ENCODE measurements around the gene FAM20A. TPM values are rescaled to one million over a fixed set of nuclear protein-coding genes. Genes with fewer than 3 reads are reported as not detected.

Gene FAM20A
- total and polyA plus RNA-seq, 2 donors (not counting 1 experiment from before 2014, with no cell fraction given), result not detected

DNA sequence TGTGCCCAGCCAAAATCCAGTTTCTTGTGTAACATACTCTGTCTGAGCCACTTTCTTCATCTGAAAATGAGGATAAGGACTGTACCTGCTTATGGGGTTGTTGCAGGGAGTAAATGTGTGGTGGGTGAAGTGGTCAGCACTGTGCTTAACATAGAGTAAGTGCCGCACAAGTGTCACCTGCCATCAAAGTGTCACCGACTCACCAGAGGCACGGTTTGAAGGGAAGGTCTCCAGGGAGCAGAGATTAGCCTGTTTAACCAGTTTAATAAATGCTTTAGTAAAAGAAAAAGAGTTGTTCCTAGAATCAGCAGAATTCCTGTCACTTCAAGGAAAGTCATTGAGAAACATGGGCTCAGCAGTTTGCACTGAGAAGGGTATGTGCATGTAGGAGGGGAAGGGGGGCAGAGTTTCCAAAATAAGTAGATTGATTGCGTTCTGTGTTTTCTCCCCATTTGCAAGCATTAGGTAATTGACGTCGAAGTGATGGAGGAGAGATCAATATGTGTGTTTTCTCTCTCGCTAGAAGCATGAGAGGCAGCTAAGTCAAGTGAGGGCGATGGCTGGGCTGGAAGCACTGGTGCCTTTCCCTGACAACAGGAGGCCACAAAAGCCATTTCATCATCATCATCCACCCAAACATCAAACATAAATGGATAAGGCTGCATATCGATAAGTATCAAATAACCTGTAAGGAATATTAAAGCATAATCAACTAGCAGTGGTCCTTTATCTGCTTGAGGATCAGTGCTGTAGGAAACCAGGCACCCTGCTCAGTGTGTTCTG is 19.1 kb downstream of the FAM20A start:
- Histone ChIP-seq H3K27ac (ENCODE audit: low read length in 2 of 2) (no peak overlapping the region), H2AFZ (ENCODE audit: insufficient read depth, low read depth, low read length, poor library complexity, severe bottlenecking) (no peak overlapping the region), H3K36me3 (replicated peaks in 1 of 2; ENCODE audit: control extremely low read depth in 1 of 2, control insufficient read depth in 1 of 2, extremely low read depth in 1 of 2, insufficient read depth in 2 of 2, low read length in 1 of 2) (no peaks in the 10 kb centered on the region), H3K4me3 (ENCODE audit: control extremely low read depth in 1 of 5, extremely low read depth in 1 of 5, insufficient read depth in 1 of 5, low read depth in 2 of 5, low read length in 4 of 5) (no peak overlapping the region), H3K4me1 (ENCODE audit: control insufficient read depth in 2 of 2, insufficient read depth in 2 of 2, low read length in 2 of 2) (no peaks in the 10 kb centered on the region), H3K4me2 (replicated peaks; ENCODE audit: low read depth, low read length, poor library complexity, severe bottlenecking) (no peak overlapping the region), H3K27me3 (replicated peaks in 1 of 4; ENCODE audit: control extremely low read depth in 1 of 4, control insufficient read depth in 3 of 4, insufficient read depth in 4 of 4, low read length in 3 of 4) (peaks cover 0 to 3% (median 0%) of the 10 kb centered on the region in 4 experiments), H3K79me2 (ENCODE audit: control insufficient read depth, insufficient read depth, low read length) (no peaks in the 10 kb centered on the region), H3K9me3 (ENCODE audit: control extremely low read depth in 1 of 3, control insufficient read depth in 2 of 3, insufficient read depth in 1 of 3, low read length in 2 of 3) (no peaks in the 10 kb centered on the region), H4K20me1 (ENCODE audit: control insufficient read depth, insufficient read depth, low read length, poor library complexity, severe bottlenecking) (no peaks in the 10 kb centered on the region), H3K9ac (ENCODE audit: low read length) (no peak overlapping the region)
- no peak overlapping the region for H3K27ac Mint-ChIP-seq
- intact Hi-C loops (cut with micrococcal nuclease), result no loop called here
- 92% methylated on average over 4 of the region's 9 CpGs for WGBS (ENCODE audit: insufficient coverage)
- POLR2A ChIA-PET, result no interaction called here
- H3K27me3 Mint-ChIP-seq, result peaks cover 26% of the 10 kb centered on the region
- CTCF ChIA-PET, result no interaction called here
- ATAC-seq (ENCODE audit: low read depth) (no peak), DNase-seq (no peak)
- H3K9me3 Mint-ChIP-seq (ENCODE audit: insufficient read depth), result no peaks in the 10 kb centered on the region
- H3K4me1 Mint-ChIP-seq, result no peaks in the 10 kb centered on the region
- TF ChIP-seq EZH2 (IDR thresholded peaks at IDR 0.05; ENCODE audit: borderline replicate concordance, insufficient read depth, low read depth, low read length, poor library complexity, severe bottlenecking), result no peak
- TF ChIP-seq, protein P1, sequence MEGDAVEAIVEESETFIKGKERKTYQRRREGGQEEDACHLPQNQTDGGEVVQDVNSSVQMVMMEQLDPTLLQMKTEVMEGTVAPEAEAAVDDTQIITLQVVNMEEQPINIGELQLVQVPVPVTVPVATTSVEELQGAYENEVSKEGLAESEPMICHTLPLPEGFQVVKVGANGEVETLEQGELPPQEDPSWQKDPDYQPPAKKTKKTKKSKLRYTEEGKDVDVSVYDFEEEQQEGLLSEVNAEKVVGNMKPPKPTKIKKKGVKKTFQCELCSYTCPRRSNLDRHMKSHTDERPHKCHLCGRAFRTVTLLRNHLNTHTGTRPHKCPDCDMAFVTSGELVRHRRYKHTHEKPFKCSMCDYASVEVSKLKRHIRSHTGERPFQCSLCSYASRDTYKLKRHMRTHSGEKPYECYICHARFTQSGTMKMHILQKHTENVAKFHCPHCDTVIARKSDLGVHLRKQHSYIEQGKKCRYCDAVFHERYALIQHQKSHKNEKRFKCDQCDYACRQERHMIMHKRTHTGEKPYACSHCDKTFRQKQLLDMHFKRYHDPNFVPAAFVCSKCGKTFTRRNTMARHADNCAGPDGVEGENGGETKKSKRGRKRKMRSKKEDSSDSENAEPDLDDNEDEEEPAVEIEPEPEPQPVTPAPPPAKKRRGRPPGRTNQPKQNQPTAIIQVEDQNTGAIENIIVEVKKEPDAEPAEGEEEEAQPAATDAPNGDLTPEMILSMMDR (IDR thresholded peaks at IDR 0.05), result no peak
- H3K4me3 Mint-ChIP-seq, result no peak overlapping the region

GRCh38 chr17:68580236-68580770 is 20.9 kb downstream of the FAM20A start:
- ATAC-seq (ENCODE audit: low read depth), result no peak
- POLR2A ChIA-PET, result no interaction called here
- Mint-ChIP-seq H3K9me3 (ENCODE audit: insufficient read depth) (no peaks in the 10 kb centered on the region), H3K4me3 (no peak overlapping the region), H3K27ac (no peak overlapping the region), H3K4me1 (no peaks in the 10 kb centered on the region), H3K27me3 (peaks cover 22% of the 10 kb centered on the region)
- DNase-seq, result no peak
- no peaks in the 10 kb centered on the region for H3K36me3 ChIP-seq (replicated peaks in 1 of 2; ENCODE audit: control extremely low read depth in 1 of 2, control insufficient read depth in 1 of 2, extremely low read depth in 1 of 2, insufficient read depth in 2 of 2, low read length in 1 of 2)
- CTCF ChIA-PET, result no interaction called here
- H3K27ac ChIP-seq (ENCODE audit: low read length in 2 of 2), result no peak overlapping the region
- intact Hi-C loops (cut with micrococcal nuclease), result no loop called here
- no peak for TF ChIP-seq EZH2 (IDR thresholded peaks at IDR 0.05; ENCODE audit: borderline replicate concordance, insufficient read depth, low read depth, low read length, poor library complexity, severe bottlenecking)
- TF ChIP-seq, protein P1 (IDR thresholded peaks at IDR 0.05), result no peak
- H3K79me2 ChIP-seq (ENCODE audit: control insufficient read depth, insufficient read depth, low read length), result no peaks in the 10 kb centered on the region
- 78% methylated on average over 6 of the region's 6 CpGs for WGBS (ENCODE audit: insufficient coverage)
- no peak overlapping the region for H3K9ac ChIP-seq (ENCODE audit: low read length)
- no peaks in the 10 kb centered on the region for H3K4me1 ChIP-seq (ENCODE audit: control insufficient read depth in 2 of 2, insufficient read depth in 2 of 2, low read length in 2 of 2)
- no peaks in the 10 kb centered on the region for H4K20me1 ChIP-seq (ENCODE audit: control insufficient read depth, insufficient read depth, low read length, poor library complexity, severe bottlenecking)
- H3K4me3 ChIP-seq (ENCODE audit: control extremely low read depth in 1 of 5, extremely low read depth in 1 of 5, insufficient read depth in 1 of 5, low read depth in 2 of 5, low read length in 4 of 5), result no peak overlapping the region
- no peak overlapping the region for H2AFZ ChIP-seq (ENCODE audit: insufficient read depth, low read depth, low read length, poor library complexity, severe bottlenecking)
- no peaks in the 10 kb centered on the region for H3K9me3 ChIP-seq (ENCODE audit: control extremely low read depth in 1 of 3, control insufficient read depth in 2 of 3, insufficient read depth in 1 of 3, low read length in 2 of 3)
- no peak overlapping the region for H3K4me2 ChIP-seq (replicated peaks; ENCODE audit: low read depth, low read length, poor library complexity, severe bottlenecking)
- H3K27me3 ChIP-seq (replicated peaks in 1 of 4; ENCODE audit: control extremely low read depth in 1 of 4, control insufficient read depth in 3 of 4, insufficient read depth in 4 of 4, low read length in 3 of 4), result peaks cover 0 to 3% (median 0%) of the 10 kb centered on the region in 4 experiments

Measured in B cell (primary cell).